ENCODE measurements around the gene ZSWIM9. TPM values are rescaled to one million over a fixed set of nuclear protein-coding genes. Genes with fewer than 3 reads are reported as not detected.

ZSWIM9 gene
- total RNA-seq (2021; ENCODE audit: unreplicated experiment) (6.8 TPM), Bru-seq, nascent RNA (percentile 59 among the genes with signal in this experiment), BruChase-seq, experiment 1, labeled RNA remaining after a 2-hour chase (percentile 68 among the genes with signal in this experiment), BruChase-seq, experiment 2, labeled RNA remaining after a 6-hour chase (percentile 68 among the genes with signal in this experiment)
- 8.4 TPM for polyA plus RNA-seq (2012; ENCODE audit: insufficient read length)
- long read RNA-seq, partial matches to known transcripts, result 2 of 4 reads
- long read RNA-seq, other reads (novel, unspliced or antisense), result 2 of 4 reads

DNA sequence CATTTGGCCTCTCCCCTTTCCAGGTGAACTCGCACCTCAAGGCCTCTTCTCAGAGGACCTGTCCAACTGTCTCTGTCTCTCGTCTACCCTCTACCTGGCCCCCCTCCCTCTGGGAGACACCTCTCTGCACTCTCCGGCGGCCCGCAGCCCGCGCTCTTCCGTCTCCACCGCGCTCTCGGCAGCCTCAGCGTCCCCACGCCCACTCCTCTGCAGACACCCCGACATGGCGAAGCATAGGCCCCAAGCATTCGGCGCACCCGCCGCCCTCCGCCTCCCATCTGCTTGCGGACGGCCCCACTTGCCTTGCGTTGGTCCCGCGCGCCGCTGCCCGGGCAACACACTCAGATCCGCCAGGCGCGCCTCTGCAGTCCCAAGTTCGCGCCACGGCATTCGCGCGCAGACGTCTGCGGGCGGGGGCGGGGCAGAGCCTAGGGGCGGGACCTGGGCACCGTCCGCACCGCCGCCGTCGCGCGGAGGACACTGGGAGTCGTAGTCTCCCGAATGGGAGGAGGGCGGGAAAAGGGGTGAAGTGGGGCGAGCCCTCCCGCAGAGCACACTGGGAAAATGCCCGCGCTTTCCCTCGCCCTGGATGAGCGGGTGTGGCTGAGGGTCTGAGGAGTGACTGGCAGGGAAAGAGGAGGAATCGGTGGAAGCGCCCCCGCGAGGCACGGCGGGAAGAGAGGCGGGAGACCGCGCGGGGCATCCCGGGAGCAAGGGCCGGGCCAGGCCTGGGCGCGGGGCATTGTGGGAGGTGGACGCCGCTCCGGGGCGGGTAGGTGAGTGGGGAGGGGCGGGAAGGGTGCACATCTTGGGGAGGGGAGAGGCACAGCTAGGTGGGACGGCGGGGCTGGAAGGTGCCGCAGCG, at the start of gene ZSWIM9, which contains the start of gene LIG1:
TSS of gene ZSWIM9 (plus strand) at position 742 of the 865 bp plus-strand sequence. CDS start 1,123 bp downstream, outside the sequence.
TSS of gene LIG1 (minus strand) at position 406 of the 865 bp plus-strand sequence. CDS start 4,778 bp downstream, outside the sequence.
- peak within 1 kb of the TSS; percentile 79 for H3K4me3 ChIP-seq (ENCODE audit: low read depth in 2 of 2, low read length in 2 of 2)
- BruUV-seq (replicated peaks), result no TSS peak
- in situ Hi-C loops (cut with HindIII; ENCODE audit: low pct_unique_long_range_greater_than_20kb, low sequenced_read_pairs), result no loop called here
- no peaks in the 10 kb centered on the region for H3K9me3 ChIP-seq (ENCODE audit: control insufficient read depth, insufficient read depth, low read depth, low read length)
- ATAC-seq (peak; percentile 97), DNase-seq (ENCODE audit: low read depth, low spot score) (peak; percentile 41)
- H3K4me1 ChIP-seq (ENCODE audit: control insufficient read depth, insufficient read depth, low read length), result no peaks in the 10 kb centered on the region
- intact Hi-C loops (cut with micrococcal nuclease; ENCODE audit: unreplicated experiment), result no loop called here
- POLR2A ChIA-PET, result interaction anchor here (0.6 to 0.7 kb wide), 4 partner anchors 15 to 1142 kb away, joined by 3 to 4 read pairs (median 3); no protein-coding TSS in a partner anchor
- no peaks in the 10 kb centered on the region for H3K27me3 ChIP-seq (ENCODE audit: control insufficient read depth, insufficient read depth, low read length)
- no peak for TF ChIP-seq POLR2AphosphoS5 (IDR thresholded peaks at IDR 0.05; ENCODE audit: low read depth, low read length)
- peak; percentile 77; the same call in 1 of the 2 replicates for TF ChIP-seq SIN3A (IDR thresholded peaks at IDR 0.05; ENCODE audit: borderline replicate concordance, insufficient read depth, low read depth, low read length)
- TF ChIP-seq, protein P1, sequence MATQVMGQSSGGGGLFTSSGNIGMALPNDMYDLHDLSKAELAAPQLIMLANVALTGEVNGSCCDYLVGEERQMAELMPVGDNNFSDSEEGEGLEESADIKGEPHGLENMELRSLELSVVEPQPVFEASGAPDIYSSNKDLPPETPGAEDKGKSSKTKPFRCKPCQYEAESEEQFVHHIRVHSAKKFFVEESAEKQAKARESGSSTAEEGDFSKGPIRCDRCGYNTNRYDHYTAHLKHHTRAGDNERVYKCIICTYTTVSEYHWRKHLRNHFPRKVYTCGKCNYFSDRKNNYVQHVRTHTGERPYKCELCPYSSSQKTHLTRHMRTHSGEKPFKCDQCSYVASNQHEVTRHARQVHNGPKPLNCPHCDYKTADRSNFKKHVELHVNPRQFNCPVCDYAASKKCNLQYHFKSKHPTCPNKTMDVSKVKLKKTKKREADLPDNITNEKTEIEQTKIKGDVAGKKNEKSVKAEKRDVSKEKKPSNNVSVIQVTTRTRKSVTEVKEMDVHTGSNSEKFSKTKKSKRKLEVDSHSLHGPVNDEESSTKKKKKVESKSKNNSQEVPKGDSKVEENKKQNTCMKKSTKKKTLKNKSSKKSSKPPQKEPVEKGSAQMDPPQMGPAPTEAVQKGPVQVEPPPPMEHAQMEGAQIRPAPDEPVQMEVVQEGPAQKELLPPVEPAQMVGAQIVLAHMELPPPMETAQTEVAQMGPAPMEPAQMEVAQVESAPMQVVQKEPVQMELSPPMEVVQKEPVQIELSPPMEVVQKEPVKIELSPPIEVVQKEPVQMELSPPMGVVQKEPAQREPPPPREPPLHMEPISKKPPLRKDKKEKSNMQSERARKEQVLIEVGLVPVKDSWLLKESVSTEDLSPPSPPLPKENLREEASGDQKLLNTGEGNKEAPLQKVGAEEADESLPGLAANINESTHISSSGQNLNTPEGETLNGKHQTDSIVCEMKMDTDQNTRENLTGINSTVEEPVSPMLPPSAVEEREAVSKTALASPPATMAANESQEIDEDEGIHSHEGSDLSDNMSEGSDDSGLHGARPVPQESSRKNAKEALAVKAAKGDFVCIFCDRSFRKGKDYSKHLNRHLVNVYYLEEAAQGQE (IDR thresholded peaks at IDR 0.05; ENCODE audit: insufficient read depth in 1 of 2, low read depth in 2 of 2, low read length in 1 of 2), result 0 out of 4 replicates have a peak, but pooled peaks of 1 of the 2 experiments have one; percentile 13
- TF ChIP-seq, protein P2, sequence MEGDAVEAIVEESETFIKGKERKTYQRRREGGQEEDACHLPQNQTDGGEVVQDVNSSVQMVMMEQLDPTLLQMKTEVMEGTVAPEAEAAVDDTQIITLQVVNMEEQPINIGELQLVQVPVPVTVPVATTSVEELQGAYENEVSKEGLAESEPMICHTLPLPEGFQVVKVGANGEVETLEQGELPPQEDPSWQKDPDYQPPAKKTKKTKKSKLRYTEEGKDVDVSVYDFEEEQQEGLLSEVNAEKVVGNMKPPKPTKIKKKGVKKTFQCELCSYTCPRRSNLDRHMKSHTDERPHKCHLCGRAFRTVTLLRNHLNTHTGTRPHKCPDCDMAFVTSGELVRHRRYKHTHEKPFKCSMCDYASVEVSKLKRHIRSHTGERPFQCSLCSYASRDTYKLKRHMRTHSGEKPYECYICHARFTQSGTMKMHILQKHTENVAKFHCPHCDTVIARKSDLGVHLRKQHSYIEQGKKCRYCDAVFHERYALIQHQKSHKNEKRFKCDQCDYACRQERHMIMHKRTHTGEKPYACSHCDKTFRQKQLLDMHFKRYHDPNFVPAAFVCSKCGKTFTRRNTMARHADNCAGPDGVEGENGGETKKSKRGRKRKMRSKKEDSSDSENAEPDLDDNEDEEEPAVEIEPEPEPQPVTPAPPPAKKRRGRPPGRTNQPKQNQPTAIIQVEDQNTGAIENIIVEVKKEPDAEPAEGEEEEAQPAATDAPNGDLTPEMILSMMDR (IDR thresholded peaks at IDR 0.05), result no peak
- no peak for TF ChIP-seq TCF7L2 (IDR thresholded peaks at IDR 0.05; ENCODE audit: low read depth, low read length)
- peak within 1 kb of the TSS; percentile 83 for H3K27ac ChIP-seq (ENCODE audit: low read length)
- H3K36me3 ChIP-seq (ENCODE audit: control insufficient read depth, insufficient read depth, low read length), result no peaks in the 10 kb centered on the region; the same call in 1 of the 2 replicates
- CTCF ChIA-PET, result interaction anchor here (0.6 kb wide), 3 partner anchors 24 to 85 kb away, joined by 3 read pairs; no protein-coding TSS in a partner anchor

DNA sequence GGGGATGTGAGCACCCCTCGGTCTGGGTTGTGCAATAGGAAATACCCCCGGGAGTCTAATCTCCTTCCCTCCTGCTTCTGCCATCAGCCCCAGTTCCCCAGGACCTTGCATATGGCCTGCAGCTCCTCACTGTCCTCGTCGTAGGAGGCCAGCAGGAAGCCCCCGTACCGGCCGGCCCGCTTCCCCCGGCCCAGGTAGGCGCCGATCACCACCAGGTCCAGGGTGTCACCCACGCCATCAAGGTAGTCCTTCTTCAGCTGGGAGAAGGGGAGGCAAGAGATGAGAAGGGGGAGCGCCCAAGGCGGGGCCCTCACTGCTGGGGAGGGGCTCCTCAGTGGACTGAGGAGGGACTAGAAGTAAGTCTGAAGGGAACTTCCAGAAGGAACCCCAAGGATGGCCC, 49.4 kb upstream of the ZSWIM9 start:
- Histone ChIP-seq H3K27ac (ENCODE audit: low read length) (no peak overlapping the region), H3K36me3 (ENCODE audit: control insufficient read depth, insufficient read depth, low read length) (no peaks in the 10 kb centered on the region; the same call in 1 of the 2 replicates), H3K4me1 (ENCODE audit: control insufficient read depth, insufficient read depth, low read length) (no peaks in the 10 kb centered on the region), H3K9me3 (ENCODE audit: control insufficient read depth, insufficient read depth, low read depth, low read length) (no peaks in the 10 kb centered on the region), H3K4me3 (ENCODE audit: low read depth in 2 of 2, low read length in 2 of 2) (no peak overlapping the region), H3K27me3 (ENCODE audit: control insufficient read depth, insufficient read depth, low read length) (no peaks in the 10 kb centered on the region)
- intact Hi-C loops (cut with micrococcal nuclease; ENCODE audit: unreplicated experiment) (no loop called here), in situ Hi-C loops (cut with HindIII; ENCODE audit: low pct_unique_long_range_greater_than_20kb, low sequenced_read_pairs) (no loop called here)
- ATAC-seq (no peak), DNase-seq (ENCODE audit: low read depth, low spot score) (no peak)
- CTCF ChIA-PET, result no interaction called here
- no TSS peak for BruUV-seq (replicated peaks)
- POLR2A ChIA-PET, result no interaction called here
- TF ChIP-seq SIN3A (IDR thresholded peaks at IDR 0.05; ENCODE audit: borderline replicate concordance, insufficient read depth, low read depth, low read length), result no peak
- TF ChIP-seq POLR2AphosphoS5 (IDR thresholded peaks at IDR 0.05; ENCODE audit: low read depth, low read length), result no peak
- TF ChIP-seq, protein P1 (IDR thresholded peaks at IDR 0.05; ENCODE audit: insufficient read depth in 1 of 2, low read depth in 2 of 2, low read length in 1 of 2), result no peak
- no peak for TF ChIP-seq TCF7L2 (IDR thresholded peaks at IDR 0.05; ENCODE audit: low read depth, low read length)
- TF ChIP-seq, protein P2 (IDR thresholded peaks at IDR 0.05), result no peak
